HG03354 (cell line): ENCODE results near the gene EDC4.

Source experiments
- ATAC-seq: cut with Tn5 transposase; IDR thresholded peaks from one replicate; pipeline ENCODE4 v1.9.1; 2021; ENCODE audit warnings: mild to moderate bottlenecking; ENCODE audit not compliant: unreplicated experiment, poor library complexity, severe bottlenecking

Gene EDC4

GRCh38 chr16:67927131-67927941 is 54.5 kb downstream of the EDC4 start:
- no peak for ATAC-seq

GRCh38 chr16:67928147-67928546 is 55.3 kb downstream of the EDC4 start:
- no peak for ATAC-seq

- peak; percentile 58 for ATAC-seq
Observed at GRCh38 chr16:67928561-67929364, 55.9 kb downstream of the EDC4 start.

GRCh38 chr16:67930191-67930590 is 57.3 kb downstream of the EDC4 start:
- ATAC-seq = no peak

- no peak for ATAC-seq
Observed at GRCh38 chr16:67930678-67931211, 57.9 kb downstream of the EDC4 start.
